H1 (cell line): ENCODE data around the gene HDAC2.
A peak's percentile ranks its signal among the peaks of the same experiment; 100 is the strongest.

Source experiments
- GABPA ChIP-seq: IDR thresholded peaks from 2 replicates; pipeline ENCODE4 v1.6.1; 2011; ENCODE audit warnings: mild to moderate bottlenecking, low read length, moderate library complexity, borderline replicate concordance; ENCODE audit not compliant: insufficient read depth
- RAD21 ChIP-seq, 2 experiments: IDR thresholded peaks in 1 of 2; conservative IDR thresholded peaks in 1 of 2; 2 replicates each; pipeline ENCODE4 v1.6.1; 2011; ENCODE audit warnings: low read depth in 2 of 2, low read length in 2 of 2, improper control_type of control experiment in 1 of 2, inconsistent platforms in 1 of 2, mild to moderate bottlenecking in 1 of 2, moderate library complexity in 1 of 2
- ZNF274 ChIP-seq: IDR thresholded peaks from 2 replicates; pipeline ENCODE4 v1.7.0; 2012; ENCODE audit warnings: low read length, borderline replicate concordance; ENCODE audit errors: extremely low read depth

DNA sequence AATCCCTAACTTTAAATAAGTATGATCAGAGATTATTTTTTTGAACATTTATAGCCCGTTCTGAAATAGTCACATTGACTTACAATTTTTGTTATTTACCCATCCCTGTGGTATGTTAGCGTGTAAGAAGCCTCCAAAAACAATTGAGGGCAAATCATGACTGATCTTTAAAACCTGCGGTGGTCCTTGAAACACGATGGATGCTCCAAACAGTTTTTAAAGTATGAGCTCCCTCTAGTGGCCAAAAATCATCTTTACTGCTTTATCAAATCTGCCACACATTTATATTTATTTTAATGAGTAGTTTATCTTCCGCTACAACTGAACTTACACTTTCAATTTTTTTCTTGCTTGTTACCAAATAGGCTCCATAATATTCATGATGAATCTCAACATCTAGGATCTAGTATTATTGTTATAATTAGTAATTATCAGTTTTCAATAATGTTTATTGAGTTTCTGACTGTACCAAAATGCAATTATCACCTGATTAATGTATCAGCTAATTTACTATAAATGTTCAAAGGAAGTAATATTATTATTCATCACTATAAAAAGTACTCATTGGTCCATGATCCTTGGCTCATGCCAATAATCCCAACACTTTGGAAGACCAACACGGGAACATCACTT, 61.6 kb downstream of the HDAC2 start:
- TF ChIP-seq RAD21 (IDR thresholded peaks at IDR 0.05 in 1 of 2, conservative IDR thresholded peaks at IDR 0.05 in 1 of 2; ENCODE audit: low read depth in 2 of 2, low read length in 2 of 2): peak; percentile 85 to 87
- no peak for TF ChIP-seq ZNF274
- no peak for TF ChIP-seq GABPA
